ENCODE measurements around the gene LRRC8D. TPM values are rescaled to one million over a fixed set of nuclear protein-coding genes. Genes with fewer than 3 reads are reported as not detected.

Gene LRRC8D
- total RNA-seq, 1 experiment from 2014 or later = 37.2 TPM

DNA sequence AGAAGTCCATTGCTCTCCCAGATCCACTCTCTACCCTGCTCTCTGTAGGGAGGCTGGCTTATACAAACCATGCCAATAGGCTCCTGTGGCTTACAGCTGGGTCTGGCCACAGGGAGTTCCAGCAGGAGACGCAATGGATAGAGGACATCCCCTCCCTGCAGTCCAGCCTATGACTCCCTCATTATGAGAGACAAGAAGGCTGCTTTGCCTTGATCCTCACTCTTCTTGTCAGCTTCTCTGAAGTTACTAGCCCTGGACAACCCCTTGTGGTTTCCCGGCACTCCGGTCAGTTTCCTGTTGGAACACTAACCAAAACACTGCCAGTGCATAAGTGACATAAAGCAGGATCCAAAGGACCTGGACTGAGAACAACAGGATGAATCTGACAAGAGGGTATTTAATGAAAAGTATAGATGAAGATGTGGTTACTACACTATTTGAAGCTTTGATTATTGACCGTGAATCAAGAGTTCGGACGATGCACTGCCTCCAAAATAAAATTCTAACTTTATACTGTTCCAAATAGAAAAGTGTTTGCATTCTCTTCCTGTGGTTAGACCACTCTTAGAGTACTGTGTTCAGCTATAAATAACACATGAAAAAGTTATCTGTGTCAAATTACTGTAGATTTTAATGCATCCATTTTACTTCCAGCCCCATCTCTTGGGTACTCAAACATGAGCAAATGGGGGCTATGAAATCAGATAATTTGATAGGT, 141.4 kb downstream of the LRRC8D start:
- no peaks in the 10 kb centered on the region for H3K27me3 Mint-ChIP-seq (ENCODE audit: low read depth)
- no peak overlapping the region for H3K23ac ChIP-seq (ENCODE audit: insufficient read length, low read depth, low read length)
- no peaks in the 10 kb centered on the region for H3K79me1 ChIP-seq (ENCODE audit: insufficient read depth, low read depth, low read length, poor library complexity, severe bottlenecking)
- H3K4me3 Mint-ChIP-seq = no peak overlapping the region
- H3K9me3 Mint-ChIP-seq = peaks cover 8 to 9% of the 10 kb centered on the region in 2 experiments; a peak in 3 of 5 replicates
- H3K79me2 ChIP-seq (ENCODE audit: insufficient read depth, low read length) = no peaks in the 10 kb centered on the region
- no peak for DNase-seq
- no peaks in the 10 kb centered on the region for H3K4me1 ChIP-seq (ENCODE audit: insufficient read depth, low read length)
- H3K4ac ChIP-seq (ENCODE audit: low read depth, low read length) = no peak overlapping the region
- TF ChIP-seq, protein P1, sequence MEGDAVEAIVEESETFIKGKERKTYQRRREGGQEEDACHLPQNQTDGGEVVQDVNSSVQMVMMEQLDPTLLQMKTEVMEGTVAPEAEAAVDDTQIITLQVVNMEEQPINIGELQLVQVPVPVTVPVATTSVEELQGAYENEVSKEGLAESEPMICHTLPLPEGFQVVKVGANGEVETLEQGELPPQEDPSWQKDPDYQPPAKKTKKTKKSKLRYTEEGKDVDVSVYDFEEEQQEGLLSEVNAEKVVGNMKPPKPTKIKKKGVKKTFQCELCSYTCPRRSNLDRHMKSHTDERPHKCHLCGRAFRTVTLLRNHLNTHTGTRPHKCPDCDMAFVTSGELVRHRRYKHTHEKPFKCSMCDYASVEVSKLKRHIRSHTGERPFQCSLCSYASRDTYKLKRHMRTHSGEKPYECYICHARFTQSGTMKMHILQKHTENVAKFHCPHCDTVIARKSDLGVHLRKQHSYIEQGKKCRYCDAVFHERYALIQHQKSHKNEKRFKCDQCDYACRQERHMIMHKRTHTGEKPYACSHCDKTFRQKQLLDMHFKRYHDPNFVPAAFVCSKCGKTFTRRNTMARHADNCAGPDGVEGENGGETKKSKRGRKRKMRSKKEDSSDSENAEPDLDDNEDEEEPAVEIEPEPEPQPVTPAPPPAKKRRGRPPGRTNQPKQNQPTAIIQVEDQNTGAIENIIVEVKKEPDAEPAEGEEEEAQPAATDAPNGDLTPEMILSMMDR (conservative IDR thresholded peaks at IDR 0.05) = no peak
- no peak overlapping the region for H3K9ac ChIP-seq (ENCODE audit: extremely low read depth, insufficient read length, low read length)
- H2BK20ac ChIP-seq (ENCODE audit: low read depth, low read length, poor library complexity, severe bottlenecking) = no peak overlapping the region
- no peaks in the 10 kb centered on the region for H3K27me3 ChIP-seq (ENCODE audit: insufficient read depth, low read length)
- no peak overlapping the region for H3T11ph ChIP-seq (ENCODE audit: low read length)
- peaks cover 2 to 9% (median 5%) of the 10 kb centered on the region in 3 experiments; a peak in 4 of 7 replicates for H3K36me3 Mint-ChIP-seq (ENCODE audit: insufficient read depth in 1 of 3, low read depth in 3 of 3)
- no peak overlapping the region for H2AFZ ChIP-seq (ENCODE audit: low read length)
- H3K23me2 ChIP-seq (ENCODE audit: insufficient read length, low read depth, low read length, poor library complexity, severe bottlenecking) = no peaks in the 10 kb centered on the region
- no peak overlapping the region for H2BK15ac ChIP-seq (ENCODE audit: low read depth, low read length)
- H3K27ac ChIP-seq (ENCODE audit: insufficient read length, low read depth, low read length) = no peak overlapping the region
- H2BK120ac ChIP-seq (ENCODE audit: low read depth, low read length, poor library complexity, severe bottlenecking) = no peak overlapping the region
- no peak overlapping the region for H4K8ac ChIP-seq (replicated peaks; ENCODE audit: insufficient read length, low read depth, low read length)
- H3K4me2 ChIP-seq (ENCODE audit: insufficient read depth, insufficient read length, low read length) = no peak overlapping the region
- no CpG with 5 or more reads among the region's 6 CpGs for WGBS (ENCODE audit: extremely low coverage, insufficient read length, low lambda C conversion rate)
- peaks cover 6% of the 10 kb centered on the region in 2 experiments for H3K4me1 Mint-ChIP-seq
- H2BK5ac ChIP-seq (ENCODE audit: insufficient read length, low read length) = no peak overlapping the region
- no peak overlapping the region for H4K91ac ChIP-seq (ENCODE audit: insufficient read length, low read depth, low read length)
- H3K9me3 ChIP-seq (ENCODE audit: control insufficient read depth, low read depth, low read length) = no peaks in the 10 kb centered on the region
- no peak overlapping the region for H3K14ac ChIP-seq (ENCODE audit: insufficient read depth, low read length)
- H3K56ac ChIP-seq (ENCODE audit: insufficient read length, low read depth, low read length) = no peak overlapping the region
- H3K27ac Mint-ChIP-seq = peak overlapping the region in 1 of 3 experiments; percentile 65; a peak in 2 of 7 replicates
- no peaks in the 10 kb centered on the region for H4K20me1 ChIP-seq (ENCODE audit: control insufficient read depth, insufficient read depth, insufficient read length)
- H2BK12ac ChIP-seq (ENCODE audit: insufficient read length, low read depth, low read length) = no peak overlapping the region
- H4K5ac ChIP-seq (ENCODE audit: insufficient read length, low read depth, low read length) = no peak overlapping the region
- H2AK5ac ChIP-seq (ENCODE audit: insufficient read length, low read length) = no peak overlapping the region
- no peak overlapping the region for H3K18ac ChIP-seq (ENCODE audit: insufficient read length, low read depth, low read length)

Measured in H9 (cell line).